Vagina (tissue), 2 donors: Measurements from ENCODE around the gene LTO1.

Source experiments
- POLR2A ChIP-seq, 2 donors: fragments of 450-650 bp; IDR thresholded peaks; one replicate each; pipeline ENCODE4 v1.6.1; 2017; ENCODE audit warnings: antibody characterized with exemption in 2 of 2, mild to moderate bottlenecking in 2 of 2, moderate library complexity in 2 of 2
- TF ChIP-seq, protein P1 (sequence below), 3 experiments: fragments of 450-650 bp in 2 of 3; fragments of 200-600 bp in 1 of 3; sonication (generic) in 1 of 3; IDR thresholded peaks; one replicate each; pipeline ENCODE4 v1.5.1; 2017 to 2019; ENCODE audit warnings: antibody characterized with exemption in 3 of 3, mild to moderate bottlenecking in 2 of 3, moderate library complexity in 2 of 3

- TF ChIP-seq, protein P1, sequence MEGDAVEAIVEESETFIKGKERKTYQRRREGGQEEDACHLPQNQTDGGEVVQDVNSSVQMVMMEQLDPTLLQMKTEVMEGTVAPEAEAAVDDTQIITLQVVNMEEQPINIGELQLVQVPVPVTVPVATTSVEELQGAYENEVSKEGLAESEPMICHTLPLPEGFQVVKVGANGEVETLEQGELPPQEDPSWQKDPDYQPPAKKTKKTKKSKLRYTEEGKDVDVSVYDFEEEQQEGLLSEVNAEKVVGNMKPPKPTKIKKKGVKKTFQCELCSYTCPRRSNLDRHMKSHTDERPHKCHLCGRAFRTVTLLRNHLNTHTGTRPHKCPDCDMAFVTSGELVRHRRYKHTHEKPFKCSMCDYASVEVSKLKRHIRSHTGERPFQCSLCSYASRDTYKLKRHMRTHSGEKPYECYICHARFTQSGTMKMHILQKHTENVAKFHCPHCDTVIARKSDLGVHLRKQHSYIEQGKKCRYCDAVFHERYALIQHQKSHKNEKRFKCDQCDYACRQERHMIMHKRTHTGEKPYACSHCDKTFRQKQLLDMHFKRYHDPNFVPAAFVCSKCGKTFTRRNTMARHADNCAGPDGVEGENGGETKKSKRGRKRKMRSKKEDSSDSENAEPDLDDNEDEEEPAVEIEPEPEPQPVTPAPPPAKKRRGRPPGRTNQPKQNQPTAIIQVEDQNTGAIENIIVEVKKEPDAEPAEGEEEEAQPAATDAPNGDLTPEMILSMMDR (IDR thresholded peaks at IDR 0.05): no peak
- no peak for TF ChIP-seq POLR2A (IDR thresholded peaks at IDR 0.05)
These were observed 50.9 kb downstream of the LTO1 start for GRCh38 chr11:69624293-69624692.
